Lower lobe of right lung (tissue), 2 donors: ENCODE data around the gene COL4A6. TPM values are rescaled to one million over a fixed set of nuclear protein-coding genes. Genes with fewer than 3 reads are reported as not detected.

Experiments
- ATAC-seq, 2 donors: fragments of 200-7000 bp; cut with Tn5 transposase; one replicate each; pipeline ENCODE4 v1.9.1; 2020 to 2022; ENCODE audit warnings: mild to moderate bottlenecking in 2 of 2, moderate library complexity in 2 of 2
- DNase-seq: peaks from one replicate; pipeline ENCODE4 v3.0.0-alpha.2; 2020
- H3K27ac ChIP-seq: fragments of 200-600 bp; one replicate; pipeline ENCODE4 v1.8.0; 2022
- H3K27me3 ChIP-seq: fragments of 200-600 bp; one replicate; pipeline ENCODE4 v1.8.0; 2022; ENCODE audit warnings: low read depth
- H3K36me3 ChIP-seq: fragments of 200-600 bp; one replicate; pipeline ENCODE4 v1.8.0; 2022; ENCODE audit warnings: mild to moderate bottlenecking
- H3K4me1 ChIP-seq: fragments of 200-600 bp; one replicate; pipeline ENCODE4 v1.8.0; 2022
- H3K4me3 ChIP-seq: fragments of 200-600 bp; one replicate; pipeline ENCODE4 v1.8.0; 2022; ENCODE audit warnings: mild to moderate bottlenecking
- H3K9me3 ChIP-seq: fragments of 200-600 bp; one replicate; pipeline ENCODE4 v1.8.0; 2022
- intact Hi-C: fragments of 100-400 bp; cut with DNase I; formaldehyde crosslinking; loops from one replicate; pipeline ENCODE4 v1.11.0; 2022
- total RNA-seq: library from RNA; stranded (reverse); fragmentation: NEBNext Ultra II Directional; extraction: Animal tissue kit (Norgen Biotek cat#: 25700); gene quantifications from one replicate; pipeline ENCODE4 v1.2.1, GENCODE V29; 2021
- TF ChIP-seq, protein P1 (sequence below): fragments of 200-600 bp; IDR thresholded peaks from one replicate; pipeline ENCODE4 v1.8.0; 2022; ENCODE audit warnings: antibody characterized with exemption, mild to moderate bottlenecking
- donor health status: DM: no; HTN: yes; CAD: no; lungs with severe emphysema.

COL4A6 gene
- total RNA-seq, 1 donor from 2014 or later, result 1.8 TPM

DNA sequence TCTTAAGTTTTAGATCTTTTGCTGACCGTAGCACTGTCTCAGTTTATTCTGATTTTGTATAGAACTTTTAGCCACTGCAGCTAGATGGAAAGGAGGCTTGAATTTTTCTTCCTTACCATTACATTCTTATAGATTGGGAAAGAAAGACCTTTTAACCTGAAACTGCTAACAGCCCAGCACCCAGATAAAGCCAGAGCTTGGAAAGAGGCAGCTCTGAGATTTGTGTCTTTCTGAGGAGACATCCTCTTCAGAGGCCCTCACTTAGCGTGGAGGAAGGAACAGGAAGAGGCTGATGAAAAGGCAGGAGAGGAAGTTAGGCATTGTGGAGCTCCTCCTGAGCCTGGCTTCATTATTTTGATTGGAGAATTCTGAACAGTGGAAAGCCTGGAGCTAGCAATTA, 311.6 kb downstream of the COL4A6 start:
- DNase-seq (no peak), ATAC-seq (no peak)
- intact Hi-C loops, result no loop called here
- Histone ChIP-seq H3K27me3 (no peaks in the 10 kb centered on the region), H3K4me1 (no peaks in the 10 kb centered on the region), H3K36me3 (peaks cover 6% of the 10 kb centered on the region), H3K27ac (no peak overlapping the region), H3K4me3 (no peak overlapping the region), H3K9me3 (no peaks in the 10 kb centered on the region)
- TF ChIP-seq, protein P1, sequence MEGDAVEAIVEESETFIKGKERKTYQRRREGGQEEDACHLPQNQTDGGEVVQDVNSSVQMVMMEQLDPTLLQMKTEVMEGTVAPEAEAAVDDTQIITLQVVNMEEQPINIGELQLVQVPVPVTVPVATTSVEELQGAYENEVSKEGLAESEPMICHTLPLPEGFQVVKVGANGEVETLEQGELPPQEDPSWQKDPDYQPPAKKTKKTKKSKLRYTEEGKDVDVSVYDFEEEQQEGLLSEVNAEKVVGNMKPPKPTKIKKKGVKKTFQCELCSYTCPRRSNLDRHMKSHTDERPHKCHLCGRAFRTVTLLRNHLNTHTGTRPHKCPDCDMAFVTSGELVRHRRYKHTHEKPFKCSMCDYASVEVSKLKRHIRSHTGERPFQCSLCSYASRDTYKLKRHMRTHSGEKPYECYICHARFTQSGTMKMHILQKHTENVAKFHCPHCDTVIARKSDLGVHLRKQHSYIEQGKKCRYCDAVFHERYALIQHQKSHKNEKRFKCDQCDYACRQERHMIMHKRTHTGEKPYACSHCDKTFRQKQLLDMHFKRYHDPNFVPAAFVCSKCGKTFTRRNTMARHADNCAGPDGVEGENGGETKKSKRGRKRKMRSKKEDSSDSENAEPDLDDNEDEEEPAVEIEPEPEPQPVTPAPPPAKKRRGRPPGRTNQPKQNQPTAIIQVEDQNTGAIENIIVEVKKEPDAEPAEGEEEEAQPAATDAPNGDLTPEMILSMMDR, result no peak

DNA sequence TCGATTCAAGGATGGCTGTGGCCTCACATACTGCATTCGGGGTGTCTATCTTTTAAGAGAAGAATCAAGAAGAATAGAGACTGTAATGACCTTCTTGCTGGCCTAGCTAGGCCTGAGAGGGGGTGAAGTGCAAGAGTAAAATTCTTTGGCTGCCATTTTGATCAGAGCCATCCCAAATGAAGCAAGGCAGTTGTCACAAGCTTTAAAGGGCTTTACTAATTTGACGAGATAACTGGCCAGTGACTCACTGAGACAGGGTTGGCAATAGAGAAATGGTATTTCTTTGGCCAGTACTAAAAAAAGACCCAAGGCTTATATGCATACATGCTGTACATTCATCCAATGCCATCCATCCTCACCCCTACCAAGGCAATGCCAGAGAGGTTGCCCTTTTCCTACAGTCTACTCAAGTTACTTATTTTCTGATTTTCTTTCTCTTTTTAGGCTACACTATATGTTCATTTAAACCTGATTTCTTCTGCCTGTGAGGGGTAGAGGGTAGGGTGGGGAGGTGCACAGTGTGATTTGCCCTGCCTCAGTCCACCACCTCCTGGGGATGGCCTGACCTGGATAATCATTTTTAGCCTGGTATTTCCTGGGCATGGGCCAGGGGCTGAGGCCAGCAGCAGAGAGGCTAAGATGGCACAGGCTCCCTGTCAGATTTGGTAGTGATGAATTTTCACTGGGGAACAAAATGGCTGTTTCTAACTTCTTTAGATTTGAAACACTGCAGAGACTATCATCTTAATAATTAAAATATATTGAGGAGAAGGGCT, 314.4 kb downstream of the COL4A6 start:
- TF ChIP-seq, protein P1, result no peak
- DNase-seq (no peak), ATAC-seq (no peak)
- Histone ChIP-seq H3K36me3 (peaks cover 6% of the 10 kb centered on the region), H3K4me1 (peaks cover 4% of the 10 kb centered on the region), H3K27ac (no peak overlapping the region), H3K27me3 (no peaks in the 10 kb centered on the region), H3K4me3 (no peak overlapping the region), H3K9me3 (no peaks in the 10 kb centered on the region)
- intact Hi-C loops, result no loop called here

DNA sequence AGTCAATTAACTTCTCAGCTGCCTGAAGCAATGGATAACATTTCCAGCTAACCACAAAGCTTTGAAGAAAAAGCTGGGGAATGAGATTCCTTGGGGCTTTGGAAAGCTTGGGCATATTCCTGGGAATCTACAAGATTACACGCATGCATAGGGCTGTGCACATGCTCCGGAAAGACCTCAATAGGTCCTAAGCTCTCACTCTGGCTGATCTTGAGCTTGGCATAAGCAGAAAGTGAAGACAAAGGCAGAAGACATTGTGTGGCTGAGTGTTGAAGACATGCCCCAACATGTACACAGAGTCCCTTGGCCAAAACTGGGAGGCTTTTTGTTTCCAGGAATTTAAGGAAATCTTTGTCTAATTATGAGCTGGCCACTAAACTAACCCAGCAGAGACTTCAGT, 315.5 kb downstream of the COL4A6 start:
- no peaks in the 10 kb centered on the region for H3K27me3 ChIP-seq
- TF ChIP-seq, protein P1, result no peak
- DNase-seq (no peak), ATAC-seq (no peak)
- intact Hi-C loops, result no loop called here
- H3K36me3 ChIP-seq, result peaks cover 2% of the 10 kb centered on the region
- H3K27ac ChIP-seq, result no peak overlapping the region
- H3K4me3 ChIP-seq, result no peak overlapping the region
- H3K4me1 ChIP-seq, result peaks cover 4% of the 10 kb centered on the region
- no peaks in the 10 kb centered on the region for H3K9me3 ChIP-seq

DNA sequence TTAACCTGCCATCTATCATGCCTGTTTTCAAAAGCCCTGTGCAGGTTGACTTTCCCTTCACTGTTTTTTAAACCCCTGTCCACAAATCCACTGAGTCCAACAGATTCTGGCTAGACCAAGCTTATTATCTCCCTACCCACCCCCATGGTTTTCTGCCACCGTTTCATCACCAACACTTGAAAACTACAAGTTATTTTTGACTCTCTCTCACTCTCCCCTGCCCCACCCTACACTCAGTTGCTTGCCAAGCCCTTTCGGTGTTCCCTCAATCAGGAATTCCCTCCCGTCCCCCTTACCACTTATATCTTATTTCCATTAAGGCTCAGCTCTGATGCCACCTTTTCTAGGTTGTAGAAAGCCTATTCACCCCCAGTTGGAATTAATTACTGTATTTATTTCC, 316.9 kb downstream of the COL4A6 start:
- ATAC-seq (no peak), DNase-seq (no peak)
- Histone ChIP-seq H3K27me3 (no peaks in the 10 kb centered on the region), H3K9me3 (no peaks in the 10 kb centered on the region), H3K27ac (no peak overlapping the region), H3K36me3 (no peaks in the 10 kb centered on the region), H3K4me1 (peaks cover 4% of the 10 kb centered on the region), H3K4me3 (no peak overlapping the region)
- intact Hi-C loops, result no loop called here
- TF ChIP-seq, protein P1, result no peak

DNA sequence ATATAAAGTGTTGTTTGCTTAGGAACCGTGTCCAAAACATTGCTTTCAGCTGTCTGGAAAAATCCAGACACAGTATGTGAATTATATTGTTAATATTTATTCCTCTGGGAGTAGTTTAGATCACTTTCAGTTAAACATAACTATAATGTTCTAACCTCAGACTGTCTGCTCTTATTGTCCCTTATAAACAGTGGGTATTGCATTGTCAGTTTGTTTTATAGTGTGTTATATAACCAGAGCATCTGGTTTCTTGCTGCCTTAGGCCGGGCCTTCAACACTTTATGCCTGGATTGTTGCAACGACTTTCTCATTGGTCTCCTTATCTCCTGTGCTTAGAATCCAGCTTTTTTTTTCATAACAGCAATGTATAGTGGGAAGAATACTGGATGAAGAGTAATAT, 320.2 kb downstream of the COL4A6 start:
- no peak overlapping the region for H3K4me3 ChIP-seq
- peaks cover 4% of the 10 kb centered on the region for H3K4me1 ChIP-seq
- no peaks in the 10 kb centered on the region for H3K27me3 ChIP-seq
- TF ChIP-seq, protein P1, result no peak
- no peaks in the 10 kb centered on the region for H3K9me3 ChIP-seq
- intact Hi-C loops, result no loop called here
- ATAC-seq, result no peak
- H3K27ac ChIP-seq, result no peak overlapping the region
- H3K36me3 ChIP-seq, result no peaks in the 10 kb centered on the region
- no peak for DNase-seq
